ENCODE measurements around the gene CFAP69.

DNA sequence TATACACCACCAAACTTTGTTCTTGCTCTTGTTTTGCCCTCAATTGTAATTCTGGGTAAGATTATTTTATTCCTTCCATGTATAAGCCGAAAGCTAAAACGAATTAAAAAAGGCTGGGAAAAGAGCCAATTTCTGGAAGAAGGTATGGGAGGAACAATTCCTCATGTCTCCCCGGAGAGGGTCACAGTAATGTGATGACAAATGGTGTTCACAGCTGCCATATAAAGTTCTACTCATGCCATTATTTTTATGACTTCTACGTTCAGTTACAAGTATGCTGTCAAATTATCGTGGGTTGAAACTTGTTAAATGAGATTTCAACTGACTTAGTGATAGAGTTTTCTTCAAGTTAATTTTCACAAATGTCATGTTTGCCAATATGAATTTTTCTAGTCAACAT is 12.5 kb upstream of the CFAP69 start:
- no peak for TF ChIP-seq POLR2A (IDR thresholded peaks at IDR 0.05; ENCODE audit: low read depth)
- TF ChIP-seq, protein P1, sequence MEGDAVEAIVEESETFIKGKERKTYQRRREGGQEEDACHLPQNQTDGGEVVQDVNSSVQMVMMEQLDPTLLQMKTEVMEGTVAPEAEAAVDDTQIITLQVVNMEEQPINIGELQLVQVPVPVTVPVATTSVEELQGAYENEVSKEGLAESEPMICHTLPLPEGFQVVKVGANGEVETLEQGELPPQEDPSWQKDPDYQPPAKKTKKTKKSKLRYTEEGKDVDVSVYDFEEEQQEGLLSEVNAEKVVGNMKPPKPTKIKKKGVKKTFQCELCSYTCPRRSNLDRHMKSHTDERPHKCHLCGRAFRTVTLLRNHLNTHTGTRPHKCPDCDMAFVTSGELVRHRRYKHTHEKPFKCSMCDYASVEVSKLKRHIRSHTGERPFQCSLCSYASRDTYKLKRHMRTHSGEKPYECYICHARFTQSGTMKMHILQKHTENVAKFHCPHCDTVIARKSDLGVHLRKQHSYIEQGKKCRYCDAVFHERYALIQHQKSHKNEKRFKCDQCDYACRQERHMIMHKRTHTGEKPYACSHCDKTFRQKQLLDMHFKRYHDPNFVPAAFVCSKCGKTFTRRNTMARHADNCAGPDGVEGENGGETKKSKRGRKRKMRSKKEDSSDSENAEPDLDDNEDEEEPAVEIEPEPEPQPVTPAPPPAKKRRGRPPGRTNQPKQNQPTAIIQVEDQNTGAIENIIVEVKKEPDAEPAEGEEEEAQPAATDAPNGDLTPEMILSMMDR (IDR thresholded peaks at IDR 0.05) = no peak

Measured in esophagus muscularis mucosa (tissue), 3 donors.